Gastrocnemius medialis (tissue), 4 donors: ENCODE data around the gene KRT38. TPM values are rescaled to one million over a fixed set of nuclear protein-coding genes. Genes with fewer than 3 reads are reported as not detected.

Experiments used
- ATAC-seq, 2 donors: fragments of 150-250 bp; one replicate each; pipeline ENCODE4 v1.9.1; 2016
- DNase-seq, 2 donors: peaks; one replicate each; pipeline ENCODE4 v3.0.0-alpha.2; 2019
- H3K27ac ChIP-seq, 4 donors: fragments of 200-600 bp; sonication (generic); 1 replicate in 1 of 4; 2 replicates in 3 of 4; pipeline ENCODE4 v1.5.1; 2016 to 2018; ENCODE audit warnings: mild to moderate bottlenecking in 2 of 4, moderate library complexity in 1 of 4
- H3K27me3 ChIP-seq, 3 donors: fragments of 200-600 bp; sonication (generic) in 2 of 3; 1 replicate in 1 of 3; 2 replicates in 2 of 3; pipeline versions ENCODE4 v1.5.1 to v1.6.0; 2016 to 2019; ENCODE audit warnings: mild to moderate bottlenecking in 1 of 3, moderate library complexity in 1 of 3
- H3K36me3 ChIP-seq, 2 donors: fragments of 200-600 bp; sonication (generic) in 1 of 2; one replicate each; pipeline ENCODE4 v1.5.1; 2017 to 2018
- H3K4me1 ChIP-seq, 2 donors: fragments of 200-600 bp; sonication (generic) in 1 of 2; one replicate each; pipeline ENCODE4 v1.5.1; 2016 to 2017; ENCODE audit warnings: mild to moderate bottlenecking in 2 of 2
- H3K4me3 ChIP-seq, 4 donors: fragments of 200-600 bp; sonication (generic) in 3 of 4; 1 replicate in 1 of 4; 2 replicates in 3 of 4; pipeline ENCODE4 v1.5.1; 2016 to 2019; ENCODE audit warnings: mild to moderate bottlenecking in 2 of 4
- H3K9me3 ChIP-seq, 3 donors: fragments of 200-600 bp; sonication (generic) in 2 of 3; 1 replicate in 1 of 3; 2 replicates in 2 of 3; pipeline ENCODE4 v1.5.1; 2016 to 2019
- CTCF ChIP-seq, 5 experiments: fragments of 450-650 bp in 3 of 5; fragments of 200-600 bp in 2 of 5; sonication (generic) in 2 of 5; IDR thresholded peaks in 4 of 5; conservative IDR thresholded peaks in 1 of 5; 1 replicate in 4 of 5; 2 replicates in 1 of 5; pipeline ENCODE4 v1.5.1; 2016 to 2019; ENCODE audit warnings: antibody characterized with exemption in 5 of 5, mild to moderate bottlenecking in 3 of 5, moderate library complexity in 3 of 5
- POLR2A ChIP-seq, 2 donors: fragments of 450-650 bp; IDR thresholded peaks; one replicate each; pipeline ENCODE4 v1.6.1; 2017; ENCODE audit warnings: antibody characterized with exemption in 2 of 2, mild to moderate bottlenecking in 2 of 2, moderate library complexity in 2 of 2
- in situ Hi-C, 4 donors: fragments of 200-750 bp; cut with MboI; loops; one replicate each; pipeline versions ENCODE4 v1.15.0 to v1.8.0; 2017; ENCODE audit warnings: low sequenced_read_pairs in 4 of 4
- intact Hi-C: fragments of 100-400 bp; cut with DNase I; formaldehyde crosslinking; loops from one replicate; pipeline ENCODE4 v1.15.1; 2023; ENCODE audit warnings: low total_unique reads
- total RNA-seq, 4 donors: library from RNA; depleted of rRNA; stranded (reverse); fragments of >200 nt; gene quantifications; one replicate each; pipeline versions ENCODE4 v1.1.0 to v1.2.3, GENCODE V29; 2016

KRT38 gene
- total RNA-seq, 4 donors from 2014 or later = not detected

GRCh38 chr17:41474863-41475262 lies 34.1 kb upstream of the KRT38 start:
- in situ Hi-C loops (loop anchor here in 1 of 4 donors (25.0 kb wide), 1 partner anchor 563 kb away; no protein-coding TSS in a partner anchor), intact Hi-C loops (no loop called here)
- Histone ChIP-seq H3K36me3 (no peaks in the 10 kb centered on the region), H3K27me3 (no peaks in the 10 kb centered on the region), H3K4me1 (peaks cover 0 to 4% of the 10 kb centered on the region in 2 donors), H3K9me3 (no peaks in the 10 kb centered on the region), H3K4me3 (no peak overlapping the region), H3K27ac (peak overlapping the region in 2 of 4 donors; percentile 3 to 44)
- ATAC-seq (peak; percentile 62 to 82), DNase-seq (no peak)
- TF ChIP-seq POLR2A (IDR thresholded peaks at IDR 0.05) (no peak), CTCF (IDR thresholded peaks at IDR 0.05 in 4 of 5, conservative IDR thresholded peaks at IDR 0.05 in 1 of 5) (no peak)

DNA sequence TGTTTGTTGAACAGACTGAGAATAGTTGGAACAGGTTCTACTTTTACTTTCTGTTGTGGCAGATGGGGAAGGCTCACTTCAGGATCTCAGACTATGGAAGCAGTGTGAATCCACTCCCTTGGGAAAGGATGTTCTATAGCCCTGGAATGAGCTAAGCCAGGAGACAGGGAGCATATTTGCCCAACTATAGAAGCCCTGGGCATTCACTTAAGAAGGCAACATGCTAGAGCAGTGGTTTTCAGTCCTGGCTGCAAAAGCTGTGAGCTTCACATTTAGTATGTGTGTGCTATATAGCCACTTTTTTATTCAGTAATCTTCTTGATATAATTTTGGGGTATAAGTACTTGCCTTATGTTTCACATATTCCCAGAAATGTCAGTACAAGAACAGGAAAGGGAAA lies 27.6 kb upstream of the KRT38 start:
- Histone ChIP-seq H3K9me3 (no peaks in the 10 kb centered on the region), H3K4me1 (no peaks in the 10 kb centered on the region), H3K36me3 (no peaks in the 10 kb centered on the region), H3K27me3 (peaks cover 0 to 2% (median 0%) of the 10 kb centered on the region in 3 donors), H3K27ac (no peak overlapping the region), H3K4me3 (no peak overlapping the region)
- TF ChIP-seq CTCF (IDR thresholded peaks at IDR 0.05 in 4 of 5, conservative IDR thresholded peaks at IDR 0.05 in 1 of 5) (no peak), POLR2A (IDR thresholded peaks at IDR 0.05) (no peak)
- intact Hi-C loops = no loop called here
- ATAC-seq (no peak), DNase-seq (no peak)
- in situ Hi-C loops = no loop called here

GRCh38 chr17:41467561-41467960 lies 26.8 kb upstream of the KRT38 start:
- in situ Hi-C loops = no loop called here
- no peaks in the 10 kb centered on the region for H3K36me3 ChIP-seq

DNA sequence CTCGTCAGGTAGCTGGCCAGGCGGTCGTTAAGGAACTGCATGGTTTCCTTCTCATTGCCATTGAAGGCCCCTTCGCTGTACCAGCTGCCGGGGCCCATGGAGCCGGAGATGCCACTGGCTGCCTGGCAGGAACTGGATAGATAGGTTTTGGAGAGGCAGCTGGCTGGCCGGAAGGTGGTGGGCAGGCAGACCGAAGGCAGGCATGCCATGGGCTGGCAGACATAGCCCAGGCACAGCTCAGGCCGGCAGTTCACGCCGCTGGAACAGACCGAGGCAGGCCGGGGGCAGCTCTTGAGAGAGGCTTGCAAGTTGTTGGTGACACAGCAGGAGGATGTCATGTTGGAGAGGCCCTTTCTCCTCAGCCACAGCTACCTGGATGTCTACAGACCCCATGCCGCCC lies 26.2 kb upstream of the KRT38 start, which contains the start of gene KRT32:
KRT32 (minus strand) TSS at position 399 of the 400 bp plus-strand sequence; CDS start at position 338, 61 bp downstream.
- Histone ChIP-seq H3K27ac (no peak within 1 kb of the TSS), H3K9me3 (no peaks in the 10 kb centered on the region), H3K4me3 (no peak within 1 kb of the TSS), H3K4me1 (no peaks in the 10 kb centered on the region), H3K36me3 (no peaks in the 10 kb centered on the region), H3K27me3 (peaks cover 0 to 2% (median 0%) of the 10 kb centered on the region in 3 donors)
- TF ChIP-seq CTCF (IDR thresholded peaks at IDR 0.05 in 4 of 5, conservative IDR thresholded peaks at IDR 0.05 in 1 of 5) = no peak
- TF ChIP-seq POLR2A (IDR thresholded peaks at IDR 0.05) = no peak
- in situ Hi-C loops = no loop called here
- no peak for ATAC-seq
- intact Hi-C loops = no loop called here
- DNase-seq = no peak

More at GRCh38 chr17:41467561-41467960, 26.8 kb upstream of the KRT38 start:
- DNase-seq (no peak), ATAC-seq (no peak)
- Histone ChIP-seq H3K9me3 (no peaks in the 10 kb centered on the region), H3K4me1 (no peaks in the 10 kb centered on the region), H3K27ac (no peak overlapping the region), H3K27me3 (peaks cover 0 to 2% (median 0%) of the 10 kb centered on the region in 3 donors), H3K4me3 (no peak overlapping the region)
- intact Hi-C loops = no loop called here
- no peak for TF ChIP-seq POLR2A (IDR thresholded peaks at IDR 0.05)
- no peak for TF ChIP-seq CTCF (IDR thresholded peaks at IDR 0.05 in 4 of 5, conservative IDR thresholded peaks at IDR 0.05 in 1 of 5)

DNA sequence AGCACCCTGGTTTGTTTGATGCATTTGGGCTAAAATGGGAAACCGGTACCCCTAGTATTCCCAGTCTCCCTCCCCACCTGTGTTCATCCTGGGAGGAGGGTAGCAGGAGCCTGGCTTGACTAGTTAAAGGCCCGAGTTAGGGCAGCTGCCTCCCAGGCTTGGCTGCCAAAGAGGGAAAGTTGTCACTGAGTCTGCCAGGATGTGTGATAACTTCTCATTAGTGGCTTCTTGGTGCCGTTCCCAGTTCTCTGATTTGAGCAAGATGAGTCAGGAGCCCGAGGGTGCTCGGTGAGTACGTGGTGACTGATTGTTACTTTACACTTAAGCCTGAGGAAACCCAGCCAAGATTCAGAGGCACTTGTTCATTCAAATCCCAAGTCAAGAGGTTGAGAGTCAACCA lies 23.9 kb upstream of the KRT38 start:
- no peaks in the 10 kb centered on the region for H3K36me3 ChIP-seq
- ATAC-seq = peak; percentile 95 to 98
- in situ Hi-C loops (no loop called here), intact Hi-C loops (no loop called here)
- TF ChIP-seq CTCF (IDR thresholded peaks at IDR 0.05 in 4 of 5, conservative IDR thresholded peaks at IDR 0.05 in 1 of 5) (no peak), POLR2A (IDR thresholded peaks at IDR 0.05) (no peak)
- peak overlapping the region in 1 of 4 donors; percentile 51 for H3K27ac ChIP-seq
- no peaks in the 10 kb centered on the region for H3K9me3 ChIP-seq
- H3K4me1 ChIP-seq = no peaks in the 10 kb centered on the region
- H3K27me3 ChIP-seq = peaks cover 0 to 2% (median 0%) of the 10 kb centered on the region in 3 donors
- H3K4me3 ChIP-seq = no peak overlapping the region
- peak; percentile 72 to 75 for DNase-seq
